Mucosa of descending colon (tissue), 3 donors: Measurements from ENCODE around the gene ZC3HAV1L. TPM values are rescaled to one million over a fixed set of nuclear protein-coding genes. Genes with fewer than 3 reads are reported as not detected.

Experiments used
- ATAC-seq: fragments of 200-7000 bp; cut with Tn5 transposase; one replicate; pipeline ENCODE4 v1.9.1; 2020; ENCODE audit warnings: mild to moderate bottlenecking, moderate library complexity
- DNase-seq, 3 donors: peaks; one replicate each; pipeline ENCODE4 v3.0.0-alpha.2; 2020
- H3K36me3 ChIP-seq: fragments of 200-600 bp; one replicate; pipeline ENCODE4 v1.8.0; 2021; ENCODE audit warnings: low read depth, mild to moderate bottlenecking
- H3K4me1 ChIP-seq: fragments of 200-600 bp; one replicate; pipeline ENCODE4 v1.8.0; 2021; ENCODE audit warnings: low read depth, mild to moderate bottlenecking
- H3K4me3 ChIP-seq: fragments of 200-600 bp; one replicate; pipeline ENCODE4 v1.8.0; 2021; ENCODE audit warnings: mild to moderate bottlenecking
- H3K9me3 ChIP-seq: fragments of 200-600 bp; one replicate; pipeline ENCODE4 v1.8.0; 2021; ENCODE audit warnings: mild to moderate bottlenecking
- intact Hi-C, 2 donors: fragments of 100-400 bp; cut with DNase I in 1 of 2; cut with micrococcal nuclease in 1 of 2; formaldehyde crosslinking; loops; one replicate each; pipeline versions ENCODE4 v1.11.0 to v1.11.1; 2022; cut with DNase I, micrococcal nuclease
- total RNA-seq, 3 donors: library from RNA; stranded (reverse); fragmentation: NEBNext Ultra II Directional in 2 of 3; extraction: Animal tissue kit (Norgen Biotek cat#: 25700) in 2 of 3; gene quantifications; one replicate each; pipeline versions ENCODE4 v1.2.1 to v1.2.4, GENCODE V29; 2021 to 2023
- TF ChIP-seq, protein P1 (sequence below): fragments of 200-600 bp; IDR thresholded peaks from one replicate; pipeline ENCODE4 v1.8.0; 2022; ENCODE audit warnings: antibody characterized with exemption, mild to moderate bottlenecking
- donor health status: DM: no; HTN: no; CAD: no; lungs with moderate emphysema.
- donor health status: DM: no; HTN: no; CAD: no.
- donor health status: DM: no; HTN: yes; CAD: no.

The ZC3HAV1L gene
- total RNA-seq, 3 donors from 2014 or later, result 6.0 to 9.1 (median 6.5) TPM

DNA sequence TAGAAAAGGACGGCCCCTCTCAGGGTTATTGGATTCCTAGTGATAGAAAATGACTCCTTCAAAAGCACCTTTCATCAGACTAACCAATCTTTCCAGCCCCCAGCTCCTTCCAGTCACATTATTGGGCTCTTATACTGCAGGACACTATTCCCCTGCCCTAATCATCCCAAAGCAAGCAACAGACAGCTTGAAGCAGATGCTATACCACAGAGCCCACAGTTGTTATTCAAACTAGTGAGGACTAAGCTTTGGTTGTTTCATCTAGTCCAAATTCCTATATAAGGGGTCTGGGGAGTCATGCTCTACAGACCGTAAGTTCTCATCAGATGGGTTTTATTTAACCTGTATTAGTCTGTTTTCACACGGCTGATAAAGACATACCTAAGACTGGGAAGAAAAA lies 24.5 kb downstream of the ZC3HAV1L start:
- Histone ChIP-seq H3K36me3 (no peaks in the 10 kb centered on the region), H3K9me3 (no peaks in the 10 kb centered on the region), H3K4me1 (no peaks in the 10 kb centered on the region), H3K4me3 (no peak overlapping the region)
- no peak for ATAC-seq
- DNase-seq, result no peak
- intact Hi-C loops, result no loop called here
- TF ChIP-seq, protein P1, sequence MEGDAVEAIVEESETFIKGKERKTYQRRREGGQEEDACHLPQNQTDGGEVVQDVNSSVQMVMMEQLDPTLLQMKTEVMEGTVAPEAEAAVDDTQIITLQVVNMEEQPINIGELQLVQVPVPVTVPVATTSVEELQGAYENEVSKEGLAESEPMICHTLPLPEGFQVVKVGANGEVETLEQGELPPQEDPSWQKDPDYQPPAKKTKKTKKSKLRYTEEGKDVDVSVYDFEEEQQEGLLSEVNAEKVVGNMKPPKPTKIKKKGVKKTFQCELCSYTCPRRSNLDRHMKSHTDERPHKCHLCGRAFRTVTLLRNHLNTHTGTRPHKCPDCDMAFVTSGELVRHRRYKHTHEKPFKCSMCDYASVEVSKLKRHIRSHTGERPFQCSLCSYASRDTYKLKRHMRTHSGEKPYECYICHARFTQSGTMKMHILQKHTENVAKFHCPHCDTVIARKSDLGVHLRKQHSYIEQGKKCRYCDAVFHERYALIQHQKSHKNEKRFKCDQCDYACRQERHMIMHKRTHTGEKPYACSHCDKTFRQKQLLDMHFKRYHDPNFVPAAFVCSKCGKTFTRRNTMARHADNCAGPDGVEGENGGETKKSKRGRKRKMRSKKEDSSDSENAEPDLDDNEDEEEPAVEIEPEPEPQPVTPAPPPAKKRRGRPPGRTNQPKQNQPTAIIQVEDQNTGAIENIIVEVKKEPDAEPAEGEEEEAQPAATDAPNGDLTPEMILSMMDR, result no peak

DNA sequence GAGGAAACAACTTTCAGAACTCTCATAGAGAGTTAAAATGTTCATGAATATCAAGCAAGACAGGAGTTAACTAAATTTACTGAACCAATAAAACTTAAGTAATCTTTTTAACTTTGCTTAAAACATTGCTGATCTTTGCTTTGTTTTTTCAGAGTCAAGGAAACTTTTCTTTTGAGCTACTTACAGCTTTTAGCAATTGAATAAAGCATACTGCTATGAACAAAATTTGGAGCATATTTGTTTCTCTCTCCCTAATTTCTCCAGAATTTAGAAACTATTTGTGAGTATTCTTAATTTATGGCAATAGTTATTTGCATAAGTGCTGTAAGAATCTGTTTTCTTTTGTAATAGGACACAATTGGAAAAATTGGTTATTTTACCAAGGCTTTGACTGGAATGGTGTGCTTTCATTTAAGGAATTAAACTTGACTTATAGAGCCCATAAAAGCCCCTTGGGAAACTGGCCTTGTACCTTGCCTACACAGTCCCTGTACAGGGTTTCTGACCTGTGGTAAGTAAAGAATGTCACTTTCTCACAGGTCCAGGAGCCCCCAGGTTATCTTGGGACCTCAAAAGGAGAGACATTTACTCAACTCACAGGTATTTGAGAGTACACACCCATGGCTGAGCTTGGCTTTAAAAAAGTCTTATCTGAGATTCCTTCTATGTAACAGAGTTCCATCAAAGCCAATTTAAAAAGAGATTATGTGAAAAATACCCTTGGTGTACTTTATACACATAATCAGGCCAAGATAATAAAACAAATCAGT lies 31.3 kb downstream of the ZC3HAV1L start:
- H3K4me3 ChIP-seq, result no peak overlapping the region
- H3K36me3 ChIP-seq, result no peaks in the 10 kb centered on the region
- H3K9me3 ChIP-seq, result peaks cover 9% of the 10 kb centered on the region
- no peaks in the 10 kb centered on the region for H3K4me1 ChIP-seq
- TF ChIP-seq, protein P1, result no peak
- DNase-seq (no peak), ATAC-seq (no peak)
- intact Hi-C loops, result no loop called here

DNA sequence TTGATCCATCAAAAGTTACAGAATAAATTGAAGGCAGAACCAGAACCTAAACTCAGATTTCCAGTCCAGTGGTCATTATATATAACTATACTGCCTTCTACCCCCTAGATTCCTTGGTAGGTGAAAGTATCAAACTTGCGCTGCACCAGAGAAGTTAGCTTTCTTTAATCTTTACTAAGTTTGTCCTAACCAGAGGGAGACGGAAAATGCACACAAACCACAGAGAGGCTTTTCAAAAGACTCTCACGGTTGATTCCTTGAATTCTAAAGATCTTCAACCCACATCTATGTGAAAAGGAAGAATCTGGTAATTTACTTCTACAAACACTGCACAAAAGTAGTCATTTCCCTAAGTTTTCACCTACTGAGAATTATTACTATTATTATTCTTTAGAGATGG lies 36.4 kb downstream of the ZC3HAV1L start:
- DNase-seq, result no peak
- Histone ChIP-seq H3K4me1 (no peaks in the 10 kb centered on the region), H3K9me3 (peaks cover 4% of the 10 kb centered on the region), H3K4me3 (no peak overlapping the region), H3K36me3 (no peaks in the 10 kb centered on the region)
- TF ChIP-seq, protein P1, result no peak
- intact Hi-C loops, result no loop called here
- no peak for ATAC-seq

DNA sequence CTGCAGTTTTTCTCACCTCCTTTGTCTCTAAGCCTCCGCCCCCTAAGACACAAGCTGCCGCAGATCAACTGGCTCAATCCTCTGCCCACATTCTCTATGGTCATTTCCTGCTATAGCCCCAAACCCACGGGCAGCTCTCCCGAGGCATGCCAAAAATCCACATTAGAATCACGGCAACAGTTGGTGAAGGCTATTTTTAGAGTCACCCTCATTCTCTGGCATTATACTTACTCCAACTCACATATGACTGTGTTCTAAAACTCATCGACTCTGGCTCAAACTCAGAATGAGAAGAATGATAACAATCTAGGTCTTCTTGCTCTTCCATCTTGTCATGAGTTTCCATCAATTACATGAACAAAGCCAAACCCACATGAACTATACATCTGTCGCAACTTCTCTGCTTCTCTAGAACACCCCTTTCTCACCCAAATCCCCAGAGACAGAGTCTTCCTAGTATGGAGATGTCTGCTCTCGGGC lies 43.8 kb downstream of the ZC3HAV1L start:
- ATAC-seq, result no peak
- Histone ChIP-seq H3K9me3 (peaks cover 7% of the 10 kb centered on the region), H3K4me3 (no peak overlapping the region), H3K4me1 (no peaks in the 10 kb centered on the region), H3K36me3 (no peaks in the 10 kb centered on the region)
- TF ChIP-seq, protein P1, result no peak
- intact Hi-C loops, result no loop called here
- no peak for DNase-seq

DNA sequence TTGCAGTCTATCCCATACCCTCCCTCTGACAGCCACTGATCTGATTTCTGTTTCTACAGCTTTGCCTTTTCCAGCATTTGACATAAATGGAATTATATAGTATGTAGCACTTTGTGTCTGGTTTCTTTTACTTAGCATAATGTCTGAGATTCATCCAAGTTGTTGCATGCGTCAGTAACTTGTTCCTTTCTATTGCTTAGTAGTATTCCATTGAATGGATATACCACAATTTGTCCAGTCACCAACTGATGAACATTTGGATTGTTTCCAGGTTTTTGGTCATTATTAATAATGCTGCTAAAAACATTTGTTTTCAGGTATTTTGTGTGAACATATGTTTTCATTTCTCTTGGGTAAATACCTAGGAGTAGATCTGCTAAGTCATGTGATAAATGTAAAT lies 48.2 kb downstream of the ZC3HAV1L start:
- no peak overlapping the region for H3K4me3 ChIP-seq
- TF ChIP-seq, protein P1, result no peak
- intact Hi-C loops, result no loop called here
- ATAC-seq (no peak), DNase-seq (no peak)
- peaks cover 7% of the 10 kb centered on the region for H3K9me3 ChIP-seq
- H3K36me3 ChIP-seq, result no peaks in the 10 kb centered on the region
- no peaks in the 10 kb centered on the region for H3K4me1 ChIP-seq
